Fibroblast of villous mesenchyme (primary cell): Measurements from ENCODE around the gene LRP1B. TPM values are rescaled to one million over a fixed set of nuclear protein-coding genes. Genes with fewer than 3 reads are reported as not detected.

Source experiments
- DNase-seq: peaks from one replicate; pipeline ENCODE4 v3.0.0-alpha.2; 2010; ENCODE audit warnings: low read depth
- H3K4me3 ChIP-seq: 2 replicates; pipeline ENCODE4 v1.5.1; 2011; ENCODE audit warnings: low read depth, mild to moderate bottlenecking, low read length
- total RNA-seq: library from RNA; depleted of rRNA; stranded (reverse); fragments of >200 nt; gene quantifications from 2 replicates; pipeline ENCODE4 v1.2.3, GENCODE V29; 2012
- TF ChIP-seq, protein P1 (sequence below): IDR thresholded peaks from 2 replicates; pipeline ENCODE4 v1.5.1; 2012; ENCODE audit warnings: low read depth, mild to moderate bottlenecking, low read length; ENCODE audit not compliant: insufficient read depth

LRP1B gene
- total RNA-seq, 1 donor = 2.2 TPM

DNA sequence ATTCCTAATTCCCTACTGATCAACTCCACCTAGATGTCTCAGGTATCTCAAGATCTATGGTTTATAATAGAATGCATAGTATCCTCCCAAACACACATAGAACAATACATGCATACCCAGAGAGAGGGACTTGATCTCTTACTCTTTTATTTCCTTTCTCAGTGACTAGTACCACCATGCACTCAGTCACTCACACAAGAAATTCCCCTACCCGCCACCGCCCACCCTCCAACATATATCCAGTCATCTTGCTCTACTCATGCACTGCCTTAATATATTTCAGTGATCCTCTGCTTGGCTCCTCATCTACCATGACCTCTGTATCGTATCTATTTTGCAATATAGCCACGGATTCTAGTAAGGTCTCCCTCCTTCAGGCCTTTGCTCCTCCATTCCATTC is 996.9 kb downstream of the LRP1B start:
- no peak overlapping the region for H3K4me3 ChIP-seq
- DNase-seq = no peak
- TF ChIP-seq, protein P1, sequence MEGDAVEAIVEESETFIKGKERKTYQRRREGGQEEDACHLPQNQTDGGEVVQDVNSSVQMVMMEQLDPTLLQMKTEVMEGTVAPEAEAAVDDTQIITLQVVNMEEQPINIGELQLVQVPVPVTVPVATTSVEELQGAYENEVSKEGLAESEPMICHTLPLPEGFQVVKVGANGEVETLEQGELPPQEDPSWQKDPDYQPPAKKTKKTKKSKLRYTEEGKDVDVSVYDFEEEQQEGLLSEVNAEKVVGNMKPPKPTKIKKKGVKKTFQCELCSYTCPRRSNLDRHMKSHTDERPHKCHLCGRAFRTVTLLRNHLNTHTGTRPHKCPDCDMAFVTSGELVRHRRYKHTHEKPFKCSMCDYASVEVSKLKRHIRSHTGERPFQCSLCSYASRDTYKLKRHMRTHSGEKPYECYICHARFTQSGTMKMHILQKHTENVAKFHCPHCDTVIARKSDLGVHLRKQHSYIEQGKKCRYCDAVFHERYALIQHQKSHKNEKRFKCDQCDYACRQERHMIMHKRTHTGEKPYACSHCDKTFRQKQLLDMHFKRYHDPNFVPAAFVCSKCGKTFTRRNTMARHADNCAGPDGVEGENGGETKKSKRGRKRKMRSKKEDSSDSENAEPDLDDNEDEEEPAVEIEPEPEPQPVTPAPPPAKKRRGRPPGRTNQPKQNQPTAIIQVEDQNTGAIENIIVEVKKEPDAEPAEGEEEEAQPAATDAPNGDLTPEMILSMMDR = no peak

DNA sequence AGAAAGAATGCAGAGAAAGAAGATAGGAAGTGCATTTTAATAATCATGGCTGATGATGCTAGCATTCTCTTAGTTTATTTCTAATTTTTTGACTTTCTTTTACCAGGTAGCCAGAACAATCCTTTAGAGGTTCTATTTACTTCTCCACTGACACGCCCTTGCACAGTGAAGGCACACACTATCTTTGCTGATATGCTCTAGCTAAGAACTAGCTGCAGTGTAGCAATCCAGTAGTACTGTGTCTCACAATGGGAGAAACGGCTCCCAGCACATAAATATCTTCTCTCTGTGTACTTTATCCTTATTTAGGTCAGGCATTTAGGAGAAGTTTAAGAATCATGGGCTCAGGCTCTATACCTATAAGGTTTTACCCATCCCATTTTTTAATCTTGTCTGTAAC is 1005.4 kb downstream of the LRP1B start:
- TF ChIP-seq, protein P1 = no peak
- H3K4me3 ChIP-seq = no peak overlapping the region
- DNase-seq = no peak

DNA sequence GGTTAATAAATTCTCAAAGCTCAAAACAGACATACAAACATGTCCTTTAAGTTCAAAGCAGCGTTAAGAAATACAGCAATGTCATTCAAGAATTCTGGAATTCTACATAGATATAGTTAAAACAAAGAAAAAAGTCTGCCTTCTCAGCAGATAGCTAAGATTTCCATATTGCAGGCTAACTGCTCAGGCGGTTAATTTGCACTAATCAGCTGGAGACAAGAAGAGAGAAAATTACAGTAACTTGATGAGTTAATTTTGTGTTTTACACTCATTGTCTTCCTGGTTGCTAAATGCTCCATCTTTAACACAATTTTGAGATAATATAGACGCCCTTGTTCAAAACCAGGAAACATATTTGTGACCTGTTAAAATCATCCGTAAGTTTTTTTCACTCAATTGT is 1012.0 kb downstream of the LRP1B start:
- TF ChIP-seq, protein P1 = no peak

DNA sequence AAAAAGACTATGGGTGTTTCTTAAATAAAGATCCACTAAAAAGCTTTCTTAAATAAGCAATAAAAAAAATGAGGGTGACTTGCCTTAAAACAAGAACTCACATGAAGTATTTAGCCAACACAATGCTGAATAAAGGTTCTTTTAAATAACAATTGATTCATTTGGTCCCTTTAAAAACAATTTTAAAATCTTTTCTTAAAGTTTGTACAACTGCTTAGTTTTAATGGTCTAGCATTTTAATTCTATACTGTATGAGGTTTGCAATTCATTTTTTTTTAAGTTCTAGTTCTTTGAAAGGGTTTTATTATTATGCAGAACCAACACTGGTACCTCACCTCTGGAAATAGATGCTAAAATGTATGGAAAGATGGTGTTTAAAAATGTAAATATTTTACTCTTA is 1017.5 kb downstream of the LRP1B start:
- no peak for DNase-seq
- no peak overlapping the region for H3K4me3 ChIP-seq
- TF ChIP-seq, protein P1 = no peak

More for the DNA sequence above, 1012.0 kb downstream of the LRP1B start:
- no peak overlapping the region for H3K4me3 ChIP-seq
- DNase-seq = no peak

DNA sequence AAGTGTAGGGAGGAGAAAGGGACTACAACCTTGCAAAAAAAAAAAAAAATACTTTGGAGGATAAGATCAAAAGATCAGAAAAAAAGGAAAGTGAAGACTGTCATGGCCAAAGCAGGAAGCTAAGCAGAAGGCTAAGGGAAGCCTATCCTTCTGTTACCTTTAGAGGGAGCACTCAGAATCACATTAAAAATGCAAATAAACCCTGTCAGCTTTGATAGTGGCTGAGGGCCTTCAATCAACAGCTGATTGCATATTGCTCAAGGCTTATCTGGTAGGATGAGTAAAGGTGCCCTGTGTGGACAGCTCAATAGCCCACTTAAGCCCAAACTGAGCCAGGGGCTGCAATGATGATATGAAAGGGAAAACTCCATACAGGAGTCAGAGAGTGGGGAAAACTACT is 1021.2 kb downstream of the LRP1B start:
- TF ChIP-seq, protein P1 = no peak
- no peak overlapping the region for H3K4me3 ChIP-seq
- no peak for DNase-seq

DNA sequence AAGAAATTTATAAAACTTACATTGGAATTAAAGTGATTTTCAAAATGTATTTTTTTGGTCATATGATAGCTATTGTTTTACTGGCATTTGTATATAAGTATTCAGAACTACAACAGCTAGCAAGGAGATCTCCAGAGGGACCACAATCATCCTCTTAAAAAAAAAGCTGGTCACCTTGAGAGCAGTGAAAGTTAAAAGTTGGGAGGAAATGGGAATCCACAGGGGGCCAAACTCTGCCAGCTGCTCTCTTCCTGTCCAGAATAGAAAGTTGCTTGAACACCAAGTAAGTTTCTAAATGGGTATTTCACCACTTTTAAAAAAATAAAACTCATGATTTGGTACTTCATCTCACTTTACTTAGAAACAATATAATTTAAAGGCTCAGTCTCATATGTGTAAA is 1025.1 kb downstream of the LRP1B start:
- no peak for DNase-seq
- no peak overlapping the region for H3K4me3 ChIP-seq
- TF ChIP-seq, protein P1 = no peak

DNA sequence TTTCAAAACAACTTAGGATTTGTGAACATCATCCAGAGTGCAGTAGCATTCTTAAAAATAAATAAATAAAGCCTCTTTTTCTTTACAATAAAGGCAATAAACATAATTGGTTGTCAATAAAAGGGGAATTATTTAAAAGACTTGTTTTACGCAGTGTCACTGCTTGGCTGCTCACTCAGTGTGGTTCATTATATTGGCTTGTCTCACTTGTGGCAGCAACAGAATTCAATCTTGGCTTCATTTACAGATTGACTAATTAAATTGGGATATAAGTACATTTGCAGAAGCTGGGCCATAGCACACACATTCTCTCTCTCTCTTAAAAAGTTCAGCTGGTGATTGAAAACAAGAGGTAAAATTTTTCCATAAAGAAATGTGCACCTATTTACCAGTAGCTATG is 1027.6 kb downstream of the LRP1B start:
- no peak for DNase-seq
- TF ChIP-seq, protein P1 = no peak
- no peak overlapping the region for H3K4me3 ChIP-seq
